ENCODE data around the gene ATP13A5. TPM values are rescaled to one million over a fixed set of nuclear protein-coding genes. Genes with fewer than 3 reads are reported as not detected.

ATP13A5 gene
- total RNA-seq, 2 donors from 2014 or later = 0.59 TPM; not detected in 1

DNA sequence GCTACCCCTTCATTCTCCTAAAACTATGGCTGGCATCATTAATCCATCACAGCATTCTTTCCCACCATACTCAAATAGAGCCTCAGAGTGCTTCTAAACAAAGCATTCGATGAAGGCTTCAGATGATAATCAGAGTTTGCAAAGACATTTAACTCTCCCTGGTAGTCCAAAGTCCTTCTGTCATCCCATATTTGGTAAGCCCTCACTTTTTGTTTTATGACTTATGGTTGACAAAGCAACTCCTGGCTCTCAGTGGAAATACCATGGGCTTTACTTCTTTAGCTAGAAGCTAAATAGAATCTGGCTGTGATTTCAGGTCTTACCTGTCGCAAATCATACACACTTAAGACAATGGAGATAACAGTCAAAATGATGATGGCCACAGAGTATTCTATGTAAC is 27.8 kb downstream of the ATP13A5 start:
- no peak overlapping the region for H3K4me3 ChIP-seq (ENCODE audit: low read length)
- no peak overlapping the region for H3K27ac ChIP-seq (ENCODE audit: low read depth, low read length)
- H3K9me3 Mint-ChIP-seq = no peaks in the 10 kb centered on the region
- H3K4me1 ChIP-seq (ENCODE audit: control insufficient read depth, insufficient read depth, low read length) = peaks cover 10% of the 10 kb centered on the region
- DNase-seq = no peak
- H3K4me3 Mint-ChIP-seq = no peak overlapping the region
- H3K36me3 Mint-ChIP-seq (ENCODE audit: low read depth) = no peaks in the 10 kb centered on the region
- no peaks in the 10 kb centered on the region for H3K9me3 ChIP-seq (ENCODE audit: control insufficient read depth, low read length)
- no peak for TF ChIP-seq CTCF (conservative IDR thresholded peaks at IDR 0.05)
- no peak overlapping the region for H3K27ac Mint-ChIP-seq
- no peaks in the 10 kb centered on the region for H3K36me3 ChIP-seq (ENCODE audit: control insufficient read depth, insufficient read depth, low read length)
- H3K9ac ChIP-seq (ENCODE audit: extremely low read depth, low read length, poor library complexity, severe bottlenecking) = no peak overlapping the region
- H3K27me3 Mint-ChIP-seq (ENCODE audit: insufficient read depth) = no peaks in the 10 kb centered on the region
- H3K4me1 Mint-ChIP-seq = peaks cover 21% of the 10 kb centered on the region
- WGBS, 2 experiments (ENCODE audit: insufficient coverage in 1 of 2, insufficient read length in 1 of 2) = 86 to 100% methylated on average over 2 of the region's 2 CpGs
- no peaks in the 10 kb centered on the region for H3K27me3 ChIP-seq (ENCODE audit: control insufficient read depth, insufficient read depth, low read length, poor library complexity, severe bottlenecking)

GRCh38 chr3:193348686-193349085 is 29.9 kb downstream of the ATP13A5 start:
- Histone ChIP-seq H3K27ac (ENCODE audit: low read depth, low read length) (no peak overlapping the region), H3K4me1 (ENCODE audit: control insufficient read depth, insufficient read depth, low read length) (peaks cover 10% of the 10 kb centered on the region), H3K36me3 (ENCODE audit: control insufficient read depth, insufficient read depth, low read length) (no peaks in the 10 kb centered on the region), H3K9me3 (ENCODE audit: control insufficient read depth, low read length) (no peaks in the 10 kb centered on the region), H3K27me3 (ENCODE audit: control insufficient read depth, insufficient read depth, low read length, poor library complexity, severe bottlenecking) (no peaks in the 10 kb centered on the region), H3K4me3 (ENCODE audit: low read length) (no peak overlapping the region), H3K9ac (ENCODE audit: extremely low read depth, low read length, poor library complexity, severe bottlenecking) (no peak overlapping the region)
- no peak for DNase-seq
- no peaks in the 10 kb centered on the region for H3K36me3 Mint-ChIP-seq (ENCODE audit: low read depth)
- WGBS, 2 experiments (ENCODE audit: insufficient coverage in 1 of 2, insufficient read length in 1 of 2) = 79% methylated on average over 3 of the region's 3 CpGs; no CpG with 5 or more reads in 1 of the 2 experiments
- H3K27ac Mint-ChIP-seq = peak overlapping the region; percentile 83
- H3K27me3 Mint-ChIP-seq (ENCODE audit: insufficient read depth) = no peaks in the 10 kb centered on the region
- TF ChIP-seq CTCF (conservative IDR thresholded peaks at IDR 0.05) = no peak
- no peaks in the 10 kb centered on the region for H3K9me3 Mint-ChIP-seq
- peaks cover 21% of the 10 kb centered on the region for H3K4me1 Mint-ChIP-seq
- H3K4me3 Mint-ChIP-seq = no peak overlapping the region

DNA sequence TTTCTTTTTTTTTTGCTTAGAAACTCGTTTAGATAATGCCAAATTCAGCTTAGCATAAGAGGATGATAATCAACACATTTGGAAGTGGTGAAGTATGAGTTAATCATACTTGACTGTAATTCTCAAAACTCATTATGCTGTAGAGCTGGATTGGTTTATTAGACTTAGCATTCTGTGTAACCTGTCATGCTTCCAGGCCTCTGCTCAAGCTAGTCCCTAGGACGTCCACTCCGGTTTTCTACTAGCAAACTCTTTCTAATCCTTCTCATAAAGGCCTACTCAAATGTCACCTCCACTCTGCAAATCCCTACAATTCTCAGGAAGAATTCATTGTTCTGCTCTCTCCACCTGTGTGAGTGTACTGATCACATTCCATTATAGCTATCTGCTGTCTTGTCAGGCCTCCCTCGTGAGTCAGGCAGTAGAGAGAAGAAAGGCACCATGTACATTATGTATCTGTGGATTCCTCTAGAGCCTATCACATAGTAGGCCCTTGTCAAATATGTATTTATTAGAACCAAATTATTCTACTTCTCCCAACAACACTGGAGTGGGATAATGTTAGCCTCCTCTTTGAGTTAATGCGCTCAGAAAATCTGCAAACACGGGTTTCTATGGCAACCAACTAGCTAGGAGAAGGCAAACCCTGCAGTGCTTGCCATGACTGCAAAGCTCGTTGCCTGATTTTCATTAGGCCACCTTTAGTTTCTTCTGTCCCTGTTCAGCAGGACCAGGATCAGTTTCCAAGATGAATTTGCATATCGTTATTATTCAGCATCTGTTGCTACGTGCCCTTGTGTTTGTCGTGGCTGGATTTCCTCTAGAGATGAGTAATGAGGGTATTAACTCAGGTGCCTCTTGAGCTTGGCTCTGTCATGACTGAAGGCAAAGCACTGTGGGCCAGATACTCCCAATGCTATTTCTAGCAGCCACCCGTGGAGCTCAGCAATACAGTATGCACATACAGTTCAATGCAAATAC is 30.7 kb downstream of the ATP13A5 start:
- DNase-seq = peak; percentile 53
- Mint-ChIP-seq H3K27me3 (ENCODE audit: insufficient read depth) (no peaks in the 10 kb centered on the region), H3K27ac (peak overlapping the region; percentile 83), H3K4me3 (no peak overlapping the region), H3K9me3 (no peaks in the 10 kb centered on the region), H3K4me1 (peaks cover 21% of the 10 kb centered on the region), H3K36me3 (ENCODE audit: low read depth) (no peaks in the 10 kb centered on the region)
- no peak overlapping the region for H3K9ac ChIP-seq (ENCODE audit: extremely low read depth, low read length, poor library complexity, severe bottlenecking)
- H3K4me1 ChIP-seq (ENCODE audit: control insufficient read depth, insufficient read depth, low read length) = peaks cover 10% of the 10 kb centered on the region
- H3K4me3 ChIP-seq (ENCODE audit: low read length) = no peak overlapping the region
- no peaks in the 10 kb centered on the region for H3K27me3 ChIP-seq (ENCODE audit: control insufficient read depth, insufficient read depth, low read length, poor library complexity, severe bottlenecking)
- no peaks in the 10 kb centered on the region for H3K36me3 ChIP-seq (ENCODE audit: control insufficient read depth, insufficient read depth, low read length)
- WGBS, 2 experiments (ENCODE audit: insufficient coverage in 1 of 2, insufficient read length in 1 of 2) = 59 to 60% methylated on average over 9 to 11 of the region's 11 CpGs
- no peak for TF ChIP-seq CTCF (conservative IDR thresholded peaks at IDR 0.05)
- no peak overlapping the region for H3K27ac ChIP-seq (ENCODE audit: low read depth, low read length)
- H3K9me3 ChIP-seq (ENCODE audit: control insufficient read depth, low read length) = no peaks in the 10 kb centered on the region

Data from endodermal cell (in vitro differentiated cells).